H1 (cell line): ENCODE data around the gene LHB. TPM values are rescaled to one million over a fixed set of nuclear protein-coding genes. Genes with fewer than 3 reads are reported as not detected.

ENCODE experiments used
- NRF1 ChIP-seq: IDR thresholded peaks from 2 replicates; pipeline ENCODE4 v1.6.1; 2011; ENCODE audit warnings: mild to moderate bottlenecking, low read depth, low read length, improper control_type of control experiment
- SP1 ChIP-seq: IDR thresholded peaks from 2 replicates; pipeline ENCODE4 v1.6.1; 2011; ENCODE audit warnings: low read depth, low read length
- TAF7 ChIP-seq: optimal IDR thresholded peaks from 2 replicates; pipeline ENCODE3; 2011; ENCODE audit warnings: low read depth, mild to moderate bottlenecking, inconsistent platforms, low read length, moderate library complexity, borderline replicate concordance
- polyA plus RNA-seq, 7 experiments: library from polyadenylated mRNA; depleted of rRNA in 3 of 7; stranded (reverse) in 5 of 7; unstranded in 2 of 7; fragments of >200 nt in 5 of 7; fragments of 200-250 nt in 2 of 7; gene quantifications; 1 replicate in 5 of 7; 2 replicates in 1 of 7; 4 replicates in 1 of 7; pipeline versions ENCODE4 v1.2.1 to v1.2.3, GENCODE V29; 2011 to 2013; ENCODE audit warnings: missing spikeins in 2 of 7, mixed read lengths in 2 of 7
- total RNA-seq: library from RNA; stranded (reverse); fragmentation: NEBNext Ultra II Directional; extraction: Animal tissue kit (Norgen Biotek cat#: 25700); gene quantifications from 2 replicates; pipeline ENCODE4 v1.2.1, GENCODE V29; 2021

The LHB gene
- total and polyA plus RNA-seq, 2 of the 8 experiments (the other 6 are each of a cell fraction or from before 2014, with no cell fraction given): 0.53 TPM; not detected in 1

GRCh38 chr19:48999481-49000325, 17.2 kb downstream of the LHB start (continued):
- TF ChIP-seq SP1 (no peak), TAF7 (no peak), NRF1 (no peak)
